ENCODE results near the gene RCC2. TPM values are rescaled to one million over a fixed set of nuclear protein-coding genes. Genes with fewer than 3 reads are reported as not detected.

The RCC2 gene
- total RNA-seq, 3 donors from 2014 or later (not counting 1 experiment from before 2014, with no cell fraction given): 55.2 to 76.8 (median 73.2) TPM

DNA sequence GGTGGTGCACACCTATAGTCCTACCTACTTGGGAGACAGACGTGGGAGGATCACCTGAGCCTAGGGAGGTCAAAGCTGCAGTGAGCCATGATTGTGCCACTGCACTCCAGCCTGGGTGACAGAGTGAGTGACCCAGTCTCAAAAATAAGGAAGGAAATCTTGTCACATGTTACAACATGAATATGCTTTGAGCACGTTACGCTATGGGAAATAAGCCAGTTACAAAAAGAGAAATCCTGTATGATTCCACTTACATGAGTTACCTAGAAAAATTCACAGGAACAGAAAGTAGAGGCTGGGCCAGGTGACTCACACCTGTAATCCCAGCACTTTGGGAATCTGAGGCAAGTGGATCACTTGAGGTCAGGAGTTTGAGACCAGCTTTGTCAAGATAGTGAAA is 74.2 kb downstream of the RCC2 start:
- Mint-ChIP-seq H3K9me3 (no peaks in the 10 kb centered on the region), H3K4me1 (no peaks in the 10 kb centered on the region), H3K27ac (no peak overlapping the region), H3K27me3 (ENCODE audit: low read depth in 2 of 2) (peaks cover 0 to 5% of the 10 kb centered on the region in 2 donors), H3K36me3 (no peaks in the 10 kb centered on the region), H3K4me3 (no peak overlapping the region)
- Histone ChIP-seq H3K4me3 (ENCODE audit: low read length) (no peak overlapping the region), H3K27ac (ENCODE audit: low read length) (no peak overlapping the region), H3K4me1 (ENCODE audit: control insufficient read depth, insufficient read depth, low read length) (no peaks in the 10 kb centered on the region), H3K9me3 (ENCODE audit: control insufficient read depth, insufficient read depth, low read length) (no peaks in the 10 kb centered on the region), H3K36me3 (ENCODE audit: control insufficient read depth, insufficient read depth, low read length) (no peaks in the 10 kb centered on the region), H3K27me3 (ENCODE audit: control insufficient read depth, insufficient read depth, low read length) (no peaks in the 10 kb centered on the region)
- TF ChIP-seq, protein P1, sequence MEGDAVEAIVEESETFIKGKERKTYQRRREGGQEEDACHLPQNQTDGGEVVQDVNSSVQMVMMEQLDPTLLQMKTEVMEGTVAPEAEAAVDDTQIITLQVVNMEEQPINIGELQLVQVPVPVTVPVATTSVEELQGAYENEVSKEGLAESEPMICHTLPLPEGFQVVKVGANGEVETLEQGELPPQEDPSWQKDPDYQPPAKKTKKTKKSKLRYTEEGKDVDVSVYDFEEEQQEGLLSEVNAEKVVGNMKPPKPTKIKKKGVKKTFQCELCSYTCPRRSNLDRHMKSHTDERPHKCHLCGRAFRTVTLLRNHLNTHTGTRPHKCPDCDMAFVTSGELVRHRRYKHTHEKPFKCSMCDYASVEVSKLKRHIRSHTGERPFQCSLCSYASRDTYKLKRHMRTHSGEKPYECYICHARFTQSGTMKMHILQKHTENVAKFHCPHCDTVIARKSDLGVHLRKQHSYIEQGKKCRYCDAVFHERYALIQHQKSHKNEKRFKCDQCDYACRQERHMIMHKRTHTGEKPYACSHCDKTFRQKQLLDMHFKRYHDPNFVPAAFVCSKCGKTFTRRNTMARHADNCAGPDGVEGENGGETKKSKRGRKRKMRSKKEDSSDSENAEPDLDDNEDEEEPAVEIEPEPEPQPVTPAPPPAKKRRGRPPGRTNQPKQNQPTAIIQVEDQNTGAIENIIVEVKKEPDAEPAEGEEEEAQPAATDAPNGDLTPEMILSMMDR (IDR thresholded peaks at IDR 0.05): no peak
- 22% methylated on average over 3 of the region's 3 CpGs for WGBS (ENCODE audit: insufficient coverage)
- ATAC-seq (no peak), DNase-seq (no peak)
- intact Hi-C loops (cut with micrococcal nuclease): no loop called here

DNA sequence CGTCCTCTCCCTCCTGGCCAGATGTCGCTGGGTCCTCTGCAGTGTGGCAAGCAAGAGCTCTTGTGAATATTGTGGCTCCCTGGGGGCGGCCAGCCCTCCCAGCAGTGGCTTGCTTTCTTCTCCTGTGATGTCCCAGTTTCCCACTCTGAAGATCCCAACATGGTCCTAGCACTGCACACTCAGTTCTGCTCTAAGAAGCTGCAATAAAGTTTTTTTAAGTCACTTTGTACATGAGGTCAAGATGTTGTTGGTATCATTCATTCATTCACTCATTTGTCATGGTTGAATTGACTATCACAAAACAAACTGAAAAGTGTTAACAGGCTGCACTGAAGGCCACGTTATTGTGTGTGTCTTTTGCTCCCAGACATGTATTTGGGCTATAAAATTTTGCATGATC is 75.7 kb downstream of the RCC2 start:
- no peak overlapping the region for H3K4me3 ChIP-seq (ENCODE audit: low read length)
- H3K36me3 ChIP-seq (ENCODE audit: control insufficient read depth, insufficient read depth, low read length): no peaks in the 10 kb centered on the region
- no peak overlapping the region for H3K4me3 Mint-ChIP-seq
- H3K27me3 ChIP-seq (ENCODE audit: control insufficient read depth, insufficient read depth, low read length): no peaks in the 10 kb centered on the region
- H3K27me3 Mint-ChIP-seq (ENCODE audit: low read depth in 2 of 2): peaks cover 0 to 5% of the 10 kb centered on the region in 2 donors
- no peaks in the 10 kb centered on the region for H3K9me3 ChIP-seq (ENCODE audit: control insufficient read depth, insufficient read depth, low read length)
- intact Hi-C loops (cut with micrococcal nuclease): no loop called here
- no peaks in the 10 kb centered on the region for H3K4me1 Mint-ChIP-seq
- no peak for ATAC-seq
- TF ChIP-seq, protein P1 (IDR thresholded peaks at IDR 0.05): no peak
- no peaks in the 10 kb centered on the region for H3K36me3 Mint-ChIP-seq
- WGBS (ENCODE audit: insufficient coverage): 77% methylated on average over 4 of the region's 4 CpGs
- no peaks in the 10 kb centered on the region for H3K4me1 ChIP-seq (ENCODE audit: control insufficient read depth, insufficient read depth, low read length)
- no peak overlapping the region for H3K27ac Mint-ChIP-seq
- DNase-seq: no peak
- no peaks in the 10 kb centered on the region for H3K9me3 Mint-ChIP-seq
- no peak overlapping the region for H3K27ac ChIP-seq (ENCODE audit: low read length)

DNA sequence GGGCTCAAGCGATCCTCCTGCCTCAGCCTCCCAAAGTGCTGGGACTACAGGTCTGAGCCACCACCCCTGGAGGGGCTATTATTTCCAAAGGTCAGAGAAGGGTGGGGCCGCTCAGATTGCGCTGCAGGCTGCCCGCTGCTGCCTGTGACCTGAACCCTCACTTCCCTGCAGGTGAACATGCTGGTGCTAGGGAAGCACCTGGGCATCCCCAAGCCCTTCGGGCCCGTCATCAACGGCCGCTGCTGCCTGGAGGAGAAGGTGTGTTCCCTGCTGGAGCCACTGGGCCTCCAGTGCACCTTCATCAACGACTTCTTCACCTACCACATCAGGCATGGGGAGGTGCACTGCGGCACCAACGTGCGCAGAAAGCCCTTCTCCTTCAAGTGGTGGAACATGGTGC is 76.1 kb downstream of the RCC2 start:
- H3K9me3 ChIP-seq (ENCODE audit: control insufficient read depth, insufficient read depth, low read length): no peaks in the 10 kb centered on the region
- no peak for DNase-seq
- 87% methylated on average over 12 of the region's 12 CpGs for WGBS (ENCODE audit: insufficient coverage)
- no peaks in the 10 kb centered on the region for H3K36me3 Mint-ChIP-seq
- no peaks in the 10 kb centered on the region for H3K36me3 ChIP-seq (ENCODE audit: control insufficient read depth, insufficient read depth, low read length)
- no peak overlapping the region for H3K4me3 ChIP-seq (ENCODE audit: low read length)
- H3K27ac Mint-ChIP-seq: no peak overlapping the region
- no peaks in the 10 kb centered on the region for H3K27me3 ChIP-seq (ENCODE audit: control insufficient read depth, insufficient read depth, low read length)
- ATAC-seq: no peak
- TF ChIP-seq, protein P1 (IDR thresholded peaks at IDR 0.05): no peak
- H3K4me1 Mint-ChIP-seq: no peaks in the 10 kb centered on the region
- no peak overlapping the region for H3K4me3 Mint-ChIP-seq
- no peaks in the 10 kb centered on the region for H3K4me1 ChIP-seq (ENCODE audit: control insufficient read depth, insufficient read depth, low read length)
- no peaks in the 10 kb centered on the region for H3K9me3 Mint-ChIP-seq
- intact Hi-C loops (cut with micrococcal nuclease): no loop called here
- H3K27ac ChIP-seq (ENCODE audit: low read length): no peak overlapping the region
- H3K27me3 Mint-ChIP-seq (ENCODE audit: low read depth in 2 of 2): peaks cover 0 to 5% of the 10 kb centered on the region in 2 donors

DNA sequence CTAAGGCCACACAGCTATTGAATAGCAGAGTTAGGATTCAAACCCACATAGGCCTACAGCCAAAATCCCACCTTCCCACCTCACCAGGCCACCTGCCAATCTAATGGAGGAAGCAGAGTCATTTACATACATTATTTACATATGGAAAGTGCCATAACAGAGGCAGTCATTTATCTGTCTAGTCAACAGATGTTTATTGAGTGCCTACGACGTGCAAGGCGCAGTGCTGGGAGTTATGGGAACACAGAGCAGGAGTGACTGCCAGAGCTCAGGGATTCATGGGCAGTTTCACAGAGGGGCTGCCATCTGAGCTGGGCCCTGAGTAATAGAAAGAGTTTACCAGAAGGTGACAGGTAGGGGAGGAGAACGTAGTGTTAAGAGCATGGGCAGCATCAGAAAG is 77.8 kb downstream of the RCC2 start:
- H3K27me3 ChIP-seq (ENCODE audit: control insufficient read depth, insufficient read depth, low read length): no peaks in the 10 kb centered on the region
- Mint-ChIP-seq H3K4me1 (peaks cover 0 to under 1% of the 10 kb centered on the region in 2 donors), H3K4me3 (no peak overlapping the region), H3K27me3 (ENCODE audit: low read depth in 2 of 2) (peaks cover 0 to 5% of the 10 kb centered on the region in 2 donors), H3K27ac (no peak overlapping the region), H3K9me3 (no peaks in the 10 kb centered on the region), H3K36me3 (no peaks in the 10 kb centered on the region)
- H3K4me1 ChIP-seq (ENCODE audit: control insufficient read depth, insufficient read depth, low read length): no peaks in the 10 kb centered on the region
- TF ChIP-seq, protein P1 (IDR thresholded peaks at IDR 0.05): no peak
- 87% methylated on average over 4 of the region's 4 CpGs for WGBS (ENCODE audit: insufficient coverage)
- H3K27ac ChIP-seq (ENCODE audit: low read length): no peak overlapping the region
- no peaks in the 10 kb centered on the region for H3K9me3 ChIP-seq (ENCODE audit: control insufficient read depth, insufficient read depth, low read length)
- ATAC-seq (no peak), DNase-seq (no peak)
- H3K36me3 ChIP-seq (ENCODE audit: control insufficient read depth, insufficient read depth, low read length): no peaks in the 10 kb centered on the region
- intact Hi-C loops (cut with micrococcal nuclease): no loop called here
- H3K4me3 ChIP-seq (ENCODE audit: low read length): no peak overlapping the region

All from natural killer cell (primary cell).